ENCODE results near the gene PBX4.

Gene PBX4

GRCh38 chr19:19558636-19559035 lies 59.9 kb downstream of the PBX4 start:
- no peak overlapping the region for H3K4me3 Mint-ChIP-seq
- H3K27me3 Mint-ChIP-seq (ENCODE audit: low read depth) = no peaks in the 10 kb centered on the region
- H3K36me3 Mint-ChIP-seq (ENCODE audit: low read depth) = peaks cover 31% of the 10 kb centered on the region
- no peak for DNase-seq (ENCODE audit: low spot score)
- H3K9me3 Mint-ChIP-seq = no peaks in the 10 kb centered on the region
- peaks cover 14% of the 10 kb centered on the region for H3K4me1 Mint-ChIP-seq (ENCODE audit: low read depth)
- H3K27ac Mint-ChIP-seq = peak overlapping the region; percentile 27

GRCh38 chr19:19558055-19558454 lies 60.4 kb downstream of the PBX4 start:
- peaks cover 28% of the 10 kb centered on the region for H3K36me3 Mint-ChIP-seq (ENCODE audit: low read depth)
- H3K9me3 Mint-ChIP-seq = no peaks in the 10 kb centered on the region

DNA sequence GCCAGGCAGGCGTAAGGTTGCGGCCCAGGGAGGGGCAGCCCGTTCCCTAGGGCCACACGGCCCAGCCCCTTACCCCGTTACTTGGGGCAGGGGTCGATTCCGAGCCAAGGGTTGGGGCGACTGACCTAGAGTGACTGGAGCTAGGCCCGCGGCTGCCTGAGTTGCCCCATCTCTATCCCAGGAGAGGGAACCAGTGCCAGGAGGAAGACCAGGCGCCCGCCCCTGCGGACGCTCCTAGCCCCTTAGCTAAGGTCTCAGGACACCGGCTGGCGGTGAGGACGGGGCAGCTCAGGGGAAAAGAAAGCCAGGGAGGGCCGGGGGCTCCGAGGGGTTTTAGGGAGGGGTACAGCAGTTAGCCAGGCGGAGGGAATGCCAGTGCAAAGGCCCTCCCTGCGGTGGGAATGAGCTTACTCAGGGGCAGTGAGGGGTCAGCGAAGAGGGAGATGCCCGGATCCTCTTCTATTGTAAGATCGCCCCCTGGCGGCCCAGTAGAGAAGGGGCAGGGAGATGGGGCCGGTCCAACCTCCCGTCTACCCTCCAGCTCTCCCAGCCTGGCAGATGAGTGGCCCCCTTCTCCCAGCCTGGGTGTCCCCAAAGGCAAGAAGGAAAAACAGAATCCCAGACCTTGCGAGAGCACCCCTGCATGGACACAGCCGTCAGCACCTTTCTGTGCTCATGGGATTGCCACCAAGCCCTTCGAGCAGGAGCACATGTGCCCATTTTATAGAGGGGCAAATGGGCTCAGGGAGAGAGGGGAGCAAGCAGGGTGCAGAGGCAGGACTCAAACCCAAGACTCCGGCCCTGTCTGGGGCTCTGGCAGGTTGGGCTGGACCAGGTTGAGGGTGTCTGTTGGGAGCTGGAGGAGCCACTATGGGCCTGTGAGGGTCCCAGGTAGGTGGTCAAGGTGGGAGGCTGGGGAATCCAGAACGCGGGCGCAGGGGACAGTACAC lies 64.1 kb downstream of the PBX4 start:
- no peaks in the 10 kb centered on the region for H3K9me3 Mint-ChIP-seq
- no peaks in the 10 kb centered on the region for H3K27me3 Mint-ChIP-seq (ENCODE audit: low read depth)
- H3K36me3 Mint-ChIP-seq (ENCODE audit: low read depth) = peaks cover 5% of the 10 kb centered on the region
- H3K4me1 Mint-ChIP-seq (ENCODE audit: low read depth) = peaks cover 5% of the 10 kb centered on the region
- no peak overlapping the region for H3K27ac Mint-ChIP-seq
- peak; percentile 40 for DNase-seq (ENCODE audit: low spot score)
- H3K4me3 Mint-ChIP-seq = no peak overlapping the region

More at GRCh38 chr19:19558055-19558454, 60.4 kb downstream of the PBX4 start:
- no peak overlapping the region for H3K27ac Mint-ChIP-seq
- no peaks in the 10 kb centered on the region for H3K27me3 Mint-ChIP-seq (ENCODE audit: low read depth)
- no peak overlapping the region for H3K4me3 Mint-ChIP-seq
- DNase-seq (ENCODE audit: low spot score) = no peak
- H3K4me1 Mint-ChIP-seq (ENCODE audit: low read depth) = peaks cover 13% of the 10 kb centered on the region

DNA sequence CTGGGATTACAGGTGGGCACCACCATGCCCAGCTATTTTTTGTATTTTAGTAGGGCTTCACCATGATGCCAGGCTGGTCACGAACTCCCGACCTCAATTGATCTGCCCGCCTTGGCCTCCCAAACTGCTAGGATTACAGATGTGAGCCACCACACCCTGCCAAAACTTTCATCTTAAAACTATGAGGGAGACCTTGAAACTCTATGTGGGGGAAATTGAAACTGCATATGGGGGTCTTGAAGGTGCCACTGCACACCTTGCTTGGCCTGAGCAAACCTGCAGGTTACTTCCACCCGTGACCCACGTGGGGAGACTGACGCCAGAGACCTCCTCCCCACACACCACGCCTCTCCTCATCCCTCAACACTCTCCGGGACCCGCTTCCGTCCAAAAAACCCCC lies 64.8 kb downstream of the PBX4 start:
- H3K4me1 Mint-ChIP-seq (ENCODE audit: low read depth) = peaks cover 1% of the 10 kb centered on the region
- H3K27me3 Mint-ChIP-seq (ENCODE audit: low read depth) = no peaks in the 10 kb centered on the region
- no peak overlapping the region for H3K4me3 Mint-ChIP-seq

DNA sequence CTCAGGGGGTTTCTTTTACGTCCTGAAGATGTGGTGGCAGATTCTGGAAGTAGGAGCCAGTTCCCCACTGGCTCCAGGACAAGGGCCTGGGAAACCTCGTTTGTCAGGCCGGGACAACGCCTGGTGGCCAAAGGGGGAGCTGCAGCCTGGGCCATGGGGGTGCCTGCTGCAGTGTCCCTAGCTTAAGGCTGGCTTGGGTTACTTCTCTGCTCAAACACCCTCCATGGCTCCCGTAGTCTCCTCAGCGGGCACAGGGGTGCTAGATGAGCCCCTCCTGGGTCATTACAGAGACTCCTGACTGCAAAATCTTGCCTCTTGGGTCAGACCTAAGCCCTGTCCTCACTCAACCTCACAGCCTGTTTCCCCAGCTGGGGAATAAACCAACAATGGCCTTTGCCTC lies 65.7 kb downstream of the PBX4 start:
- Mint-ChIP-seq H3K27ac (no peak overlapping the region), H3K36me3 (ENCODE audit: low read depth) (no peaks in the 10 kb centered on the region), H3K9me3 (no peaks in the 10 kb centered on the region), H3K4me3 (no peak overlapping the region), H3K4me1 (ENCODE audit: low read depth) (peaks cover 1% of the 10 kb centered on the region), H3K27me3 (ENCODE audit: low read depth) (no peaks in the 10 kb centered on the region)
- DNase-seq (ENCODE audit: low spot score) = no peak

More for the DNA sequence above, 64.8 kb downstream of the PBX4 start:
- Mint-ChIP-seq H3K9me3 (no peaks in the 10 kb centered on the region), H3K27ac (no peak overlapping the region), H3K36me3 (ENCODE audit: low read depth) (no peaks in the 10 kb centered on the region)
- DNase-seq (ENCODE audit: low spot score) = no peak

- no peak overlapping the region for H3K27ac Mint-ChIP-seq
- no peak for DNase-seq (ENCODE audit: low spot score)
- H3K4me1 Mint-ChIP-seq (ENCODE audit: low read depth) = peaks cover 1% of the 10 kb centered on the region
- no peaks in the 10 kb centered on the region for H3K27me3 Mint-ChIP-seq (ENCODE audit: low read depth)
- no peak overlapping the region for H3K4me3 Mint-ChIP-seq
- no peaks in the 10 kb centered on the region for H3K36me3 Mint-ChIP-seq (ENCODE audit: low read depth)
- no peaks in the 10 kb centered on the region for H3K9me3 Mint-ChIP-seq
Measured at GRCh38 chr19:19551853-19552192, 66.7 kb downstream of the PBX4 start.

GRCh38 chr19:19550972-19551852 lies 67.3 kb downstream of the PBX4 start:
- H3K27ac Mint-ChIP-seq = no peak overlapping the region
- no peaks in the 10 kb centered on the region for H3K9me3 Mint-ChIP-seq

GRCh38 chr19:19550485-19550929 lies 68.0 kb downstream of the PBX4 start:
- no peak for DNase-seq (ENCODE audit: low spot score)
- H3K4me3 Mint-ChIP-seq = no peak overlapping the region
- H3K9me3 Mint-ChIP-seq = no peaks in the 10 kb centered on the region
- H3K36me3 Mint-ChIP-seq (ENCODE audit: low read depth) = no peaks in the 10 kb centered on the region
- no peaks in the 10 kb centered on the region for H3K27me3 Mint-ChIP-seq (ENCODE audit: low read depth)
- H3K27ac Mint-ChIP-seq = no peak overlapping the region
- H3K4me1 Mint-ChIP-seq (ENCODE audit: low read depth) = peaks cover 1% of the 10 kb centered on the region

More at GRCh38 chr19:19550972-19551852, 67.3 kb downstream of the PBX4 start:
- Mint-ChIP-seq H3K27me3 (ENCODE audit: low read depth) (no peaks in the 10 kb centered on the region), H3K36me3 (ENCODE audit: low read depth) (no peaks in the 10 kb centered on the region), H3K4me1 (ENCODE audit: low read depth) (peaks cover 1% of the 10 kb centered on the region), H3K4me3 (no peak overlapping the region)
- DNase-seq (ENCODE audit: low spot score) = no peak

GRCh38 chr19:19549804-19550464 lies 68.6 kb downstream of the PBX4 start:
- H3K27ac Mint-ChIP-seq = no peak overlapping the region

GRCh38 chr19:19548915-19549759 lies 69.3 kb downstream of the PBX4 start:
- H3K4me1 Mint-ChIP-seq (ENCODE audit: low read depth) = no peaks in the 10 kb centered on the region
- H3K4me3 Mint-ChIP-seq = no peak overlapping the region
- no peaks in the 10 kb centered on the region for H3K9me3 Mint-ChIP-seq
- H3K27ac Mint-ChIP-seq = no peak overlapping the region
- H3K27me3 Mint-ChIP-seq (ENCODE audit: low read depth) = no peaks in the 10 kb centered on the region
- DNase-seq (ENCODE audit: low spot score) = no peak
- no peaks in the 10 kb centered on the region for H3K36me3 Mint-ChIP-seq (ENCODE audit: low read depth)

More at GRCh38 chr19:19549804-19550464, 68.6 kb downstream of the PBX4 start:
- DNase-seq (ENCODE audit: low spot score) = no peak
- Mint-ChIP-seq H3K27me3 (ENCODE audit: low read depth) (no peaks in the 10 kb centered on the region), H3K4me1 (ENCODE audit: low read depth) (peaks cover 1% of the 10 kb centered on the region), H3K4me3 (no peak overlapping the region), H3K9me3 (no peaks in the 10 kb centered on the region), H3K36me3 (ENCODE audit: low read depth) (no peaks in the 10 kb centered on the region)

- H3K27ac Mint-ChIP-seq = no peak overlapping the region
- no peaks in the 10 kb centered on the region for H3K4me1 Mint-ChIP-seq (ENCODE audit: low read depth)
- H3K27me3 Mint-ChIP-seq (ENCODE audit: low read depth) = no peaks in the 10 kb centered on the region
- H3K4me3 Mint-ChIP-seq = no peak overlapping the region
- DNase-seq (ENCODE audit: low spot score) = no peak
- H3K36me3 Mint-ChIP-seq (ENCODE audit: low read depth) = no peaks in the 10 kb centered on the region
- H3K9me3 Mint-ChIP-seq = no peaks in the 10 kb centered on the region
Measured at GRCh38 chr19:19547674-19548336, 70.7 kb downstream of the PBX4 start.

- no peaks in the 10 kb centered on the region for H3K9me3 Mint-ChIP-seq
- no peaks in the 10 kb centered on the region for H3K27me3 Mint-ChIP-seq (ENCODE audit: low read depth)
- no peak for DNase-seq (ENCODE audit: low spot score)
- no peak overlapping the region for H3K27ac Mint-ChIP-seq
- no peak overlapping the region for H3K4me3 Mint-ChIP-seq
- H3K4me1 Mint-ChIP-seq (ENCODE audit: low read depth) = peaks cover 2% of the 10 kb centered on the region
- H3K36me3 Mint-ChIP-seq (ENCODE audit: low read depth) = no peaks in the 10 kb centered on the region
Measured at GRCh38 chr19:19546751-19547162, 71.7 kb downstream of the PBX4 start.

Data from T-helper 2 cell treated with Interferon-gamma antibody and Interleukin-4, amounts not matched to agents 5 μg/mL and 100 μg/mL, for 36 hours (primary cell).